Transverse colon (tissue), 4 donors: ENCODE measurements around the gene MOB1B. TPM values are rescaled to one million over a fixed set of nuclear protein-coding genes. Genes with fewer than 3 reads are reported as not detected.
"Not testable (repeated sequence)": the region's sequence is repeated elsewhere in the genome, so short reads cannot be mapped to it uniquely, and the experiment has no call there.

Source experiments
- DNase-seq: peaks from one replicate; pipeline ENCODE4 v3.0.0-alpha.2; 2019
- H3K27ac ChIP-seq, 4 donors: fragments of 200-600 bp; sonication (generic); 2 replicates each; pipeline ENCODE4 v1.5.1; 2016 to 2018; ENCODE audit warnings: inconsistent platforms in 4 of 4
- H3K27me3 ChIP-seq: fragments of 200-600 bp; sonication (generic); 2 replicates; pipeline ENCODE4 v1.5.1; 2017; ENCODE audit warnings: inconsistent platforms
- H3K36me3 ChIP-seq, 4 donors: fragments of 200-600 bp; sonication (generic); 2 replicates each; pipeline ENCODE4 v1.5.1; 2017 to 2019; ENCODE audit warnings: inconsistent platforms in 4 of 4
- H3K4me1 ChIP-seq, 4 donors: fragments of 200-600 bp; sonication (generic); 2 replicates each; pipeline ENCODE4 v1.5.1; 2017 to 2020; ENCODE audit warnings: inconsistent platforms in 4 of 4
- H3K4me3 ChIP-seq, 4 donors: fragments of 200-600 bp; sonication (generic); 1 replicate in 1 of 4; 2 replicates in 3 of 4; pipeline versions ENCODE4 v1.5.1 to v1.6.1; 2017 to 2019; ENCODE audit warnings: inconsistent platforms in 4 of 4
- H3K9me3 ChIP-seq, 2 donors: fragments of 200-600 bp; sonication (generic); 2 replicates each; pipeline ENCODE4 v1.5.1; 2017 to 2019; ENCODE audit warnings: inconsistent platforms in 2 of 2
- CTCF ChIP-seq, 5 experiments: fragments of 200-600 bp in 3 of 5; fragments of 450-650 bp in 2 of 5; sonication (generic) in 3 of 5; IDR thresholded peaks; 1 replicate in 2 of 5; 2 replicates in 3 of 5; pipeline ENCODE4 v1.5.1; 2016 to 2017; ENCODE audit warnings: antibody characterized with exemption in 5 of 5, inconsistent platforms in 3 of 5, mild to moderate bottlenecking in 2 of 5, moderate library complexity in 1 of 5
- EP300 ChIP-seq: sonication (generic); formaldehyde crosslinking; IDR thresholded peaks from one replicate; pipeline ENCODE4 v1.6.1; 2017; ENCODE audit warnings: antibody characterized with exemption, low read depth
- POLR2A ChIP-seq: fragments of 450-650 bp; IDR thresholded peaks from one replicate; pipeline ENCODE4 v1.6.1; 2016; ENCODE audit warnings: antibody characterized with exemption, mild to moderate bottlenecking, moderate library complexity
- POLR2AphosphoS5 ChIP-seq, 3 donors: sonication (generic); formaldehyde crosslinking; IDR thresholded peaks; one replicate each; pipeline ENCODE4 v1.6.1; 2016; ENCODE audit warnings: antibody characterized with exemption in 3 of 3
- WGBS, 2 donors: methylation state at CpG; one replicate each; pipeline ENCODE4 v1.1.5; 2018; ENCODE audit warnings: low coverage in 1 of 2; 5-methylcytosine and 5-hydroxymethylcytosine counted together
- in situ Hi-C, 4 donors: fragments of 200-750 bp; cut with MboI; loops; one replicate each; pipeline versions ENCODE4 v1.15.0 to v1.15.1; 2017; ENCODE audit warnings: low sequenced_read_pairs in 3 of 4, low pct_ligation_motif_present in 1 of 4, low pct_unique_long_range_greater_than_20kb in 1 of 4
- intact Hi-C: fragments of 100-400 bp; cut with DNase I; formaldehyde crosslinking; loops from one replicate; pipeline ENCODE4 v1.15.1; 2023; ENCODE audit warnings: low total_unique reads
- total RNA-seq, 4 donors: library from RNA; depleted of rRNA; stranded (reverse); fragments of >200 nt; gene quantifications; one replicate each; pipeline ENCODE4 v1.1.0, GENCODE V29; 2016

The MOB1B gene
- total RNA-seq, 4 donors from 2014 or later = 6.7 to 15.4 (median 11.0) TPM

- Histone ChIP-seq H3K27me3 (no peaks in the 10 kb centered on the region), H3K36me3 (no peaks in the 10 kb centered on the region), H3K4me3 (no peak overlapping the region), H3K27ac (peak overlapping the region in 1 of 4 donors; percentile 33), H3K9me3 (no peaks in the 10 kb centered on the region), H3K4me1 (no peaks in the 10 kb centered on the region)
- 32% methylated on average over 2 of the region's 2 CpGs for WGBS, 2 donors
- intact Hi-C loops = no loop called here
- no peak for DNase-seq
- in situ Hi-C loops = no loop called here
- TF ChIP-seq POLR2AphosphoS5 (IDR thresholded peaks at IDR 0.05) (no peak), CTCF (IDR thresholded peaks at IDR 0.05) (no peak), EP300 (no peak), POLR2A (no peak)
These were observed 6.8 kb upstream of the MOB1B start for GRCh38 chr4:70895405-70895804.

GRCh38 chr4:70895811-70896491, 6.2 kb upstream of the MOB1B start:
- H3K4me1 ChIP-seq = no peaks in the 10 kb centered on the region
- H3K27ac ChIP-seq = peak overlapping the region in 1 of 4 donors; percentile 33
- no peaks in the 10 kb centered on the region for H3K27me3 ChIP-seq
- no peak for TF ChIP-seq EP300
- TF ChIP-seq POLR2AphosphoS5 (IDR thresholded peaks at IDR 0.05) = no peak
- no peak for TF ChIP-seq CTCF (IDR thresholded peaks at IDR 0.05)
- TF ChIP-seq POLR2A = no peak
- in situ Hi-C loops (no loop called here), intact Hi-C loops (no loop called here)
- H3K36me3 ChIP-seq = no peaks in the 10 kb centered on the region
- no peak for DNase-seq
- 34 to 37% methylated on average over 3 to 5 of the region's 5 CpGs for WGBS, 2 donors
- H3K4me3 ChIP-seq = no peak overlapping the region
- H3K9me3 ChIP-seq = no peaks in the 10 kb centered on the region

- H3K27ac ChIP-seq, DNase-seq, H3K4me3 ChIP-seq, in situ Hi-C loops, intact Hi-C loops, H3K36me3 ChIP-seq, H3K27me3 ChIP-seq, H3K9me3 ChIP-seq: not testable (repeated sequence)
- 70 to 88% methylated on average over 2 to 6 of the region's 6 CpGs for WGBS, 2 donors
- peaks cover 0 to 12% (median 5%) of the 10 kb centered on the region in 4 donors for H3K4me1 ChIP-seq
These were observed 3.6 kb upstream of the MOB1B start for GRCh38 chr4:70898581-70898980.

DNA sequence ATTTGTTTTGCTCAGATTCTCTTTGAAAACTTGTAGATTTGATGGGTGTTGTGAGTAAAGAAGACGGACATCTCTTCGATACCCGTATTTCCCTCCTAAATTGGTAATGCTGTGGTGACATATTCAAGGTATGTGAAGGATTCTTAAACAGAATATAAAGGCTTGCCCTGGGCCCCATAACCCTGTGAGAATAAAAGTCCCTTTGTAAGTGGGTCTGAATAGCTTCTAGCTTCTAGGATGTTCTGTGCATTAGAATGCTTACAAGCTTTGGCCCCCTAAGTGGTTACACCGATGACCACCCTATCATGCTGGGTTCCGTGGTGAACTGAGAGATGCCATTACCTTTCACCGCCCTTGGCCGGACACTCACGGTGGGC, 574 bp upstream of the MOB1B start:
- 11 to 22% methylated on average over 3 to 8 of the region's 8 CpGs for WGBS, 2 donors
- Histone ChIP-seq H3K4me3 (peak overlapping the region; percentile 65 to 91 (median 72)), H3K27ac (peak overlapping the region; percentile 84 to 91 (median 88)), H3K36me3 (no peaks in the 10 kb centered on the region), H3K27me3 (no peaks in the 10 kb centered on the region), H3K4me1 (peaks cover 0 to 13% (median 5%) of the 10 kb centered on the region in 4 donors), H3K9me3 (no peaks in the 10 kb centered on the region)
- intact Hi-C loops (loop anchor here (10.0 kb wide), 1 partner anchor 93 kb away; the partner anchor contains the start of gene DCK), in situ Hi-C loops (loop anchor here in 1 of 4 donors (25.0 kb wide), 1 partner anchor 111 kb away; no protein-coding TSS in a partner anchor)
- no peak for TF ChIP-seq EP300
- no peak for TF ChIP-seq POLR2AphosphoS5 (IDR thresholded peaks at IDR 0.05)
- no peak for TF ChIP-seq CTCF (IDR thresholded peaks at IDR 0.05)
- TF ChIP-seq POLR2A = no peak
- DNase-seq = no peak
